ENCODE measurements around the gene ZNF548. TPM values are rescaled to one million over a fixed set of nuclear protein-coding genes. Genes with fewer than 3 reads are reported as not detected.
A peak's percentile ranks its signal among the peaks of the same experiment; 100 is the strongest.

Gene ZNF548
- polyA plus RNA-seq, 1 experiment, result 14.2 TPM

DNA sequence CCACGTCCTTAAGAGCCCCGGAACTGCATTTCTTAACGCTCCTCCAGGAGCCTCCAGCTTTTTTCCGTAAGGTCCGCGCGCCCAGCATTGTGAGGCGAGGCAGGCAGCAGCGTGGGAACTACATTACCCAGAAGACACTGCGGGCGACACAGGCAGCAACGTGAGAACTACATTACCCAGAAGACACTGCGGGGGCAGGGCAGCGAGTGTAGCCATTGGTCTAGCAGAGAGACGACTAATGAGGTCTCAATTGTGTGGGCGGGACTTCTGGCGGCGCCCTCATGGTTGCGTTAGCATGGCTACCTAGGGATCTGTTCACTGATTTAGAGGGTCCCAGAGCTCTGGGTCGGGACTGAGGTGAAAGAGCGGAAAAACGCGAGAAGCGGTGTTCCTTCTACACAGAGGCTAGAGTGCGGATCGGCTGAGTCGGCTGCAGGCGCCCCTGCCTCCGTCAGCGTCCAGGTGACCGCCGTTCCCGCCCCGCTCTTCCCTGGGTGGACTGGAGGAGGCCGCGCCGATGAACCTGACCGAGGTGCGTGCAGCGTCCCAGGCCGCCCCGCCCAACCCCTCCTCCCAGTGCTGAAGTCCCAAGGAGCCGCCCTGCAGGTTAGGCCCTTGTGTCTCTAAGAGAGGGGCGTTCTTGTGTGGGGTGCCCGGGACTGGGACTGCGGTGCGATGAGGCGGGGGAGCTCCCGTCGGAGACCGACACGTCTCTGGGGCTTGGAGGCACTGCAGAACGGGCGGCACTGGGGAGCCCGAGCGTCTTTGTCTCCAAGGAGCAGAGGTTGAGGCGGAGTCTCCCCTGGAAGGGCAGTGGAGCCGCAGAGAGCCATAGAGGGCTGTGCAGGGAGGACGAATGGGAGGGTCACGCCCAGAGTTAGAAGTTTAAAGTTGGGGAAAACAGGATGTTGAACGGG, 45.7 kb downstream of the ZNF548 start, which contains the start of gene ZNF749:
TSS of gene ZNF749 (plus strand) at position 264 of the 917 bp plus-strand sequence. CDS start at position 518, 254 bp downstream.
- Histone ChIP-seq H3K27ac (ENCODE audit: low read depth, low read length) (peak within 1 kb of the TSS; percentile 52), H3K27me3 (ENCODE audit: control insufficient read depth, insufficient read depth, low read length) (no peaks in the 10 kb centered on the region), H3K4me3 (ENCODE audit: low read depth, low read length) (peak within 1 kb of the TSS; percentile 87), H3K9me3 (ENCODE audit: control insufficient read depth, insufficient read depth, low read length) (peaks cover 21% of the 10 kb centered on the region)
- TF ChIP-seq, protein P1, sequence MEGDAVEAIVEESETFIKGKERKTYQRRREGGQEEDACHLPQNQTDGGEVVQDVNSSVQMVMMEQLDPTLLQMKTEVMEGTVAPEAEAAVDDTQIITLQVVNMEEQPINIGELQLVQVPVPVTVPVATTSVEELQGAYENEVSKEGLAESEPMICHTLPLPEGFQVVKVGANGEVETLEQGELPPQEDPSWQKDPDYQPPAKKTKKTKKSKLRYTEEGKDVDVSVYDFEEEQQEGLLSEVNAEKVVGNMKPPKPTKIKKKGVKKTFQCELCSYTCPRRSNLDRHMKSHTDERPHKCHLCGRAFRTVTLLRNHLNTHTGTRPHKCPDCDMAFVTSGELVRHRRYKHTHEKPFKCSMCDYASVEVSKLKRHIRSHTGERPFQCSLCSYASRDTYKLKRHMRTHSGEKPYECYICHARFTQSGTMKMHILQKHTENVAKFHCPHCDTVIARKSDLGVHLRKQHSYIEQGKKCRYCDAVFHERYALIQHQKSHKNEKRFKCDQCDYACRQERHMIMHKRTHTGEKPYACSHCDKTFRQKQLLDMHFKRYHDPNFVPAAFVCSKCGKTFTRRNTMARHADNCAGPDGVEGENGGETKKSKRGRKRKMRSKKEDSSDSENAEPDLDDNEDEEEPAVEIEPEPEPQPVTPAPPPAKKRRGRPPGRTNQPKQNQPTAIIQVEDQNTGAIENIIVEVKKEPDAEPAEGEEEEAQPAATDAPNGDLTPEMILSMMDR (IDR thresholded peaks at IDR 0.05; ENCODE audit: low read depth, low read length), result no peak
- POLR2A ChIA-PET, result interaction anchor here (1.5 kb wide), 1 partner anchor 72 kb away, joined by 5 read pairs; the partner anchor contains the start of genes TRAPPC2B and ZNF547
- CTCF ChIA-PET, result no interaction called here
- peak; percentile 90 for DNase-seq (ENCODE audit: low read depth, low spot score)

- Histone ChIP-seq H3K27me3 (ENCODE audit: control insufficient read depth, insufficient read depth, low read length) (no peaks in the 10 kb centered on the region), H3K4me3 (ENCODE audit: low read depth, low read length) (peak overlapping the region; percentile 87), H3K27ac (ENCODE audit: low read depth, low read length) (no peak overlapping the region), H3K9me3 (ENCODE audit: control insufficient read depth, insufficient read depth, low read length) (peaks cover 30% of the 10 kb centered on the region)
- no peak for DNase-seq (ENCODE audit: low read depth, low spot score)
- POLR2A ChIA-PET, result no interaction called here
- CTCF ChIA-PET, result no interaction called here
- TF ChIP-seq, protein P1 (IDR thresholded peaks at IDR 0.05; ENCODE audit: low read depth, low read length), result no peak
Measured at GRCh38 chr19:57436417-57436816, 46.8 kb downstream of the ZNF548 start.

GRCh38 chr19:57437931-57438330, 48.3 kb downstream of the ZNF548 start:
- CTCF ChIA-PET, result no interaction called here
- Histone ChIP-seq H3K4me3 (ENCODE audit: low read depth, low read length) (no peak overlapping the region), H3K27ac (ENCODE audit: low read depth, low read length) (no peak overlapping the region), H3K9me3 (ENCODE audit: control insufficient read depth, insufficient read depth, low read length) (peaks cover 38% of the 10 kb centered on the region), H3K27me3 (ENCODE audit: control insufficient read depth, insufficient read depth, low read length) (no peaks in the 10 kb centered on the region)
- TF ChIP-seq, protein P1 (IDR thresholded peaks at IDR 0.05; ENCODE audit: low read depth, low read length), result no peak
- DNase-seq (ENCODE audit: low read depth, low spot score), result no peak
- POLR2A ChIA-PET, result no interaction called here

GRCh38 chr19:57438925-57439324, 49.3 kb downstream of the ZNF548 start:
- no peaks in the 10 kb centered on the region for H3K27me3 ChIP-seq (ENCODE audit: control insufficient read depth, insufficient read depth, low read length)
- ChIA-PET CTCF (no interaction called here), POLR2A (no interaction called here)
- H3K27ac ChIP-seq (ENCODE audit: low read depth, low read length), result no peak overlapping the region
- H3K4me3 ChIP-seq (ENCODE audit: low read depth, low read length), result no peak overlapping the region
- DNase-seq (ENCODE audit: low read depth, low spot score), result no peak
- peaks cover 47% of the 10 kb centered on the region for H3K9me3 ChIP-seq (ENCODE audit: control insufficient read depth, insufficient read depth, low read length)
- TF ChIP-seq, protein P1 (IDR thresholded peaks at IDR 0.05; ENCODE audit: low read depth, low read length), result no peak

Data from AG04450 (cell line).